Upper lobe of left lung (tissue), 6 donors: Measurements from ENCODE around the gene VASP. TPM values are rescaled to one million over a fixed set of nuclear protein-coding genes. Genes with fewer than 3 reads are reported as not detected.
A peak's percentile ranks its signal among the peaks of the same experiment; 100 is the strongest.

Experiments used
- ATAC-seq, 2 donors: fragments of 200-7000 bp; cut with Tn5 transposase; one replicate each; pipeline ENCODE4 v1.9.1; 2022; ENCODE audit warnings: mild to moderate bottlenecking in 2 of 2, moderate library complexity in 2 of 2; ENCODE audit not compliant: low FRiP score in 2 of 2
- DNase-seq, 2 donors: peaks; one replicate each; pipeline ENCODE4 v3.0.0-alpha.2; 2019 to 2020
- H3K27ac ChIP-seq, 4 donors: fragments of 200-600 bp; sonication (generic); one replicate each; pipeline ENCODE4 v1.5.1; 2016 to 2019
- H3K27me3 ChIP-seq, 4 donors: fragments of 200-600 bp; sonication (generic); one replicate each; pipeline ENCODE4 v1.5.1; 2017 to 2019
- H3K36me3 ChIP-seq, 4 donors: fragments of 200-600 bp; sonication (generic); one replicate each; pipeline ENCODE4 v1.5.1; 2016 to 2019
- H3K4me1 ChIP-seq, 4 donors: fragments of 200-600 bp; sonication (generic); one replicate each; pipeline ENCODE4 v1.5.1; 2018 to 2019
- H3K4me3 ChIP-seq, 4 donors: fragments of 200-600 bp; sonication (generic); one replicate each; pipeline ENCODE4 v1.5.1; 2017 to 2019; ENCODE audit warnings: mild to moderate bottlenecking in 2 of 4, moderate library complexity in 1 of 4
- H3K9me3 ChIP-seq, 4 donors: fragments of 200-600 bp; sonication (generic); one replicate each; pipeline ENCODE4 v1.5.1; 2018 to 2019
- EP300 ChIP-seq, 4 donors: sonication (generic); formaldehyde crosslinking; IDR thresholded peaks; one replicate each; pipeline ENCODE4 v1.5.1; 2017; ENCODE audit warnings: antibody characterized with exemption in 4 of 4, control low read depth in 2 of 4
- POLR2A ChIP-seq, 4 donors: fragments of 450-650 bp; IDR thresholded peaks; one replicate each; pipeline ENCODE4 v1.5.1; 2016 to 2017; ENCODE audit warnings: antibody characterized with exemption in 4 of 4, mild to moderate bottlenecking in 2 of 4
- POLR2AphosphoS5 ChIP-seq, 2 donors: sonication (generic); formaldehyde crosslinking; IDR thresholded peaks; one replicate each; pipeline ENCODE4 v1.5.1; 2017; ENCODE audit warnings: antibody characterized with exemption in 2 of 2
- WGBS, 2 donors: methylation state at CpG; one replicate each; pipeline ENCODE4 v1.1.5; 2017 to 2018; 5-methylcytosine and 5-hydroxymethylcytosine counted together
- total RNA-seq, 6 donors: library from RNA; depleted of rRNA in 4 of 6; stranded (reverse); fragments of >200 nt in 4 of 6; gene quantifications; one replicate each; pipeline versions ENCODE4 v1.1.0 to v1.2.1, GENCODE V29; 2016 to 2021
- TF ChIP-seq, protein P1 (sequence below), 6 experiments: fragments of 450-650 bp in 4 of 6; fragments of 200-600 bp in 2 of 6; sonication (generic) in 2 of 6; IDR thresholded peaks; one replicate each; pipeline ENCODE4 v1.5.1; 2016 to 2019; ENCODE audit warnings: antibody characterized with exemption in 6 of 6
- donor health status: DM: no; HTN: no; CAD: no; lungs with moderate emphysema.
- donor health status: DM: no; HTN: yes; CAD: no; lungs with severe emphysema.

Gene VASP
- total RNA-seq, 6 donors from 2014 or later = 68.1 to 266 (median 143) TPM

GRCh38 chr19:45511074-45511473 is 3.8 kb downstream of the VASP start:
- WGBS, 2 donors = 89 to 95% methylated on average over 5 of the region's 5 CpGs
- Histone ChIP-seq H3K4me1 (peaks cover 46 to 75% (median 62%) of the 10 kb centered on the region in 4 donors), H3K9me3 (no peaks in the 10 kb centered on the region), H3K36me3 (peaks cover 0 to 6% (median 0%) of the 10 kb centered on the region in 4 donors), H3K4me3 (peak overlapping the region in 1 of 4 donors; percentile 94), H3K27me3 (no peaks in the 10 kb centered on the region), H3K27ac (peak overlapping the region in 1 of 4 donors; percentile 97)
- no peak for DNase-seq
- TF ChIP-seq POLR2AphosphoS5 (IDR thresholded peaks at IDR 0.05) (no peak), POLR2A (IDR thresholded peaks at IDR 0.05) (no peak), EP300 (IDR thresholded peaks at IDR 0.05) (no peak)
- TF ChIP-seq, protein P1, sequence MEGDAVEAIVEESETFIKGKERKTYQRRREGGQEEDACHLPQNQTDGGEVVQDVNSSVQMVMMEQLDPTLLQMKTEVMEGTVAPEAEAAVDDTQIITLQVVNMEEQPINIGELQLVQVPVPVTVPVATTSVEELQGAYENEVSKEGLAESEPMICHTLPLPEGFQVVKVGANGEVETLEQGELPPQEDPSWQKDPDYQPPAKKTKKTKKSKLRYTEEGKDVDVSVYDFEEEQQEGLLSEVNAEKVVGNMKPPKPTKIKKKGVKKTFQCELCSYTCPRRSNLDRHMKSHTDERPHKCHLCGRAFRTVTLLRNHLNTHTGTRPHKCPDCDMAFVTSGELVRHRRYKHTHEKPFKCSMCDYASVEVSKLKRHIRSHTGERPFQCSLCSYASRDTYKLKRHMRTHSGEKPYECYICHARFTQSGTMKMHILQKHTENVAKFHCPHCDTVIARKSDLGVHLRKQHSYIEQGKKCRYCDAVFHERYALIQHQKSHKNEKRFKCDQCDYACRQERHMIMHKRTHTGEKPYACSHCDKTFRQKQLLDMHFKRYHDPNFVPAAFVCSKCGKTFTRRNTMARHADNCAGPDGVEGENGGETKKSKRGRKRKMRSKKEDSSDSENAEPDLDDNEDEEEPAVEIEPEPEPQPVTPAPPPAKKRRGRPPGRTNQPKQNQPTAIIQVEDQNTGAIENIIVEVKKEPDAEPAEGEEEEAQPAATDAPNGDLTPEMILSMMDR (IDR thresholded peaks at IDR 0.05) = no peak
- no peak for ATAC-seq

DNA sequence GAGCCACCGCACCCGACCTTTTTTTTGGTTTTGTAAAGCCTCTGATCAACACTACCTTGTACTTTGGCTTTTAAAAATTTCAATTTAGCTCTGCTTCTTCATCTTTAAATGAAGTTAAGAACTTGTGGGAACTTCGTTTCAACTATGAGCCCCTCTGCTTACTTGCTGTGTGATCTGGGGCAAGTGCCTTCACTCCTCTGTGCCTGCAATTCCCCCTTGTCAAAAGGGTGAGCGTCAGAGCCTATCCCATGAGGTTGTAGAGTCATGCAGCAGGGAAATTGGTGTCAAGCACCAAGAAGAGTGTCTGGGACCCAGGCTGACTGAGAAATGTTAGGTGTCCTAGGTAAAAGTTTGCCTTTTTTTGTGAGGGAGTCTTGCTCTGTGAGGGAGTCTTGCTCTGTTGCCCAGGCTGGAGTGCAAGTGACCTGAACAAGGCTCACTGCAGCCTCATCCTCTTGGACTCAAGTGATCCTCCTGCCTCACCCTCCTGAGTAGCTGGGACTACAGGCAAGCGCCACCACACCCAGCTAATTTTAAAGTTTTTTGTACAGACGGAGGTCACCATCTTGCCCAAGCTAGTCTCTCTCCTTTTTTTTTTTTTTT is 5.7 kb downstream of the VASP start:
- Histone ChIP-seq H3K9me3 (no peaks in the 10 kb centered on the region), H3K4me3 (no peak overlapping the region), H3K4me1 (peaks cover 44 to 76% (median 61%) of the 10 kb centered on the region in 4 donors), H3K36me3 (peaks cover 0 to 14% (median 5%) of the 10 kb centered on the region in 4 donors), H3K27ac (peak overlapping the region in 2 of 4 donors; percentile 87 to 97), H3K27me3 (no peaks in the 10 kb centered on the region)
- DNase-seq (no peak), ATAC-seq (no peak)
- TF ChIP-seq EP300 (IDR thresholded peaks at IDR 0.05) (no peak), POLR2AphosphoS5 (IDR thresholded peaks at IDR 0.05) (no peak), POLR2A (IDR thresholded peaks at IDR 0.05) (no peak)
- TF ChIP-seq, protein P1 (IDR thresholded peaks at IDR 0.05) = no peak
- 85 to 91% methylated on average over 6 of the region's 6 CpGs for WGBS, 2 donors

- Histone ChIP-seq H3K27me3 (no peaks in the 10 kb centered on the region), H3K4me3 (peak overlapping the region in 2 of 4 donors; percentile 1 to 13), H3K27ac (peak overlapping the region; percentile 78 to 97 (median 88)), H3K9me3 (no peaks in the 10 kb centered on the region), H3K36me3 (peaks cover 3 to 30% (median 20%) of the 10 kb centered on the region in 4 donors), H3K4me1 (peaks cover 43 to 68% (median 56%) of the 10 kb centered on the region in 4 donors)
- DNase-seq = peak; percentile 66 to 84
- WGBS, 2 donors = 44 to 55% methylated on average over 8 to 13 of the region's 13 CpGs
- TF ChIP-seq POLR2AphosphoS5 (IDR thresholded peaks at IDR 0.05) (no peak), POLR2A (IDR thresholded peaks at IDR 0.05) (no peak)
- TF ChIP-seq, protein P1 (IDR thresholded peaks at IDR 0.05) = no peak
- peak; percentile 51 to 54 for ATAC-seq
These were observed 7.2 kb downstream of the VASP start for GRCh38 chr19:45514376-45515051.

DNA sequence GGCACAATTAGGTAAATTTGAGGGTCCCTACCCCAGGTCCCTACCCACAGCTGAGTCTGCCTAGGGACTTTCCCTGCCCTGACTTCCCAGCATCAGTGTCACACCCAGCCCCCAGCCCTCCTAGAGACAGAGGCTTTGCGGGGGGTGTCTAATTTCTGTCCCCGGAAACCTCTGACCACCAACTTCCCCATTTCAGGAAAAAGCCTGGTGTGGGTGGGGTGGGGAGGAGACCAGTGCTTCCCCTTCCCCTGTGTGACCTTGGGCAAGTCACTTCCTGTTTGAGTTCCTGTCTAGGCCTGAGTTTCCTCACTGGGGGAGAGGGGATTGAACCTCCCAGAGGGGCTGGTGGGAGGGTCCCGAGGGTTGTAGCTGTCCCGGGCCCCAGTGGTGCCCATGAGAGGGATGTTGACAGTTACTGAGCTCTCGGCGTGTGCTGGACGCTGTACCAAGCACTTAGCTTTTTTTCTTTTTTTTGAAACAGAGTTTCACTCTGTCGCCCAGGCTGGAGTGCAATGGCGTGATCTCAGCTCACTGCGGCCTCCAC is 7.9 kb downstream of the VASP start:
- TF ChIP-seq, protein P1 (IDR thresholded peaks at IDR 0.05) = no peak
- TF ChIP-seq POLR2A (IDR thresholded peaks at IDR 0.05) = no peak
- TF ChIP-seq POLR2AphosphoS5 (IDR thresholded peaks at IDR 0.05) = peak; percentile 57 to 59
- ATAC-seq (peak; percentile 75 to 83), DNase-seq (peak in 1 of 2 donors; percentile 87)
- Histone ChIP-seq H3K27me3 (no peaks in the 10 kb centered on the region), H3K4me3 (peak overlapping the region in 2 of 4 donors; percentile 1 to 13), H3K27ac (peak overlapping the region; percentile 78 to 97 (median 88)), H3K4me1 (peaks cover 37 to 62% (median 50%) of the 10 kb centered on the region in 4 donors), H3K9me3 (no peaks in the 10 kb centered on the region), H3K36me3 (peaks cover 3 to 34% (median 24%) of the 10 kb centered on the region in 4 donors)
- WGBS, 2 donors = 40 to 58% methylated on average over 10 of the region's 10 CpGs
